Neural cell (in vitro differentiated cells): Measurements from ENCODE around the gene RAPGEF5.

ENCODE experiments used
- CTCF ChIP-seq: fragments of 450-650 bp; IDR thresholded peaks from 2 replicates; pipeline ENCODE4 v1.5.1; 2014; ENCODE audit warnings: antibody characterized with exemption, mild to moderate bottlenecking, moderate library complexity; ENCODE audit not compliant: poor library complexity, severe bottlenecking
- EP300 ChIP-seq: fragments of 450-650 bp; conservative IDR thresholded peaks from 2 replicates; pipeline ENCODE4 v1.6.1; 2014; ENCODE audit warnings: antibody characterized with exemption, mild to moderate bottlenecking, moderate library complexity; ENCODE audit not compliant: poor library complexity, severe bottlenecking
- EZH2 ChIP-seq: fragments of 200-600, 300-800 bp; shearing (Covaris generic), sonication (generic); IDR thresholded peaks from 2 replicates; pipeline ENCODE4 v1.6.1; 2014; ENCODE audit warnings: antibody characterized with exemption, low read length, borderline replicate concordance, mild to moderate bottlenecking; ENCODE audit not compliant: insufficient read depth, poor library complexity, severe bottlenecking
- POLR2AphosphoS5 ChIP-seq: IDR thresholded peaks from 2 replicates; pipeline ENCODE4 v1.6.1; 2012
- RAD21 ChIP-seq: fragments of 450-650 bp; conservative IDR thresholded peaks from 2 replicates; pipeline ENCODE4 v1.6.1; 2014; ENCODE audit warnings: antibody characterized with exemption, mild to moderate bottlenecking, moderate library complexity
- REST ChIP-seq: IDR thresholded peaks from 2 replicates; pipeline ENCODE4 v1.6.1; 2012; ENCODE audit warnings: borderline replicate concordance
- SMC3 ChIP-seq: fragments of 450-650 bp; conservative IDR thresholded peaks from 2 replicates; pipeline ENCODE4 v1.6.1; 2014; ENCODE audit warnings: antibody characterized with exemption, mild to moderate bottlenecking, moderate library complexity; ENCODE audit not compliant: poor library complexity

DNA sequence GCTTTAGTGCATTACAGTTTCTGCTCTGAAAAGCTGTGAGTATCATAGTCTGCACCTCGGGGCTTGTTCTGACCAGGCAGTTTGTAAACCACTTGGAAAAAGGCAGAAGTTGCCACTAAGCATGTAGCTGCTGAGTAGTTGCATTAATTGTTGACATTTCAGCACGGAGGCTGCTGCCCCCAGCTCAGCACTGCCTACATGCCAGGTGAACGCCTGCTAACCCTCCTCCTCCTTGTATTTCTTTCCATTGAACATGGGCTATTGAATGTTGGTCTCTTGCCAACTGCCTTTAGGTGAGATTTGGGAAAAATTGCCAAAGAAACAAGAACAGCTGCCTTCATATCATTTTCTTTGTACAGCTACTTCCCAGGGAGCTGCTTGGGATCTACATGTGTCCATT is 164.2 kb downstream of the RAPGEF5 start:
- no peak for TF ChIP-seq CTCF
- no peak for TF ChIP-seq SMC3
- no peak for TF ChIP-seq POLR2AphosphoS5
- no peak for TF ChIP-seq EP300
- no peak for TF ChIP-seq EZH2
- no peak for TF ChIP-seq REST
- no peak for TF ChIP-seq RAD21
